HFFc6 (cell line): ENCODE data around the gene SLC25A13. TPM values are rescaled to one million over a fixed set of nuclear protein-coding genes. Genes with fewer than 3 reads are reported as not detected.

ENCODE experiments used
- DNase-seq: peaks from one replicate; pipeline ENCODE4 v3.0.0-alpha.2; 2018
- H3K27ac Mint-ChIP-seq: 2 replicates; pipeline ENCODE4 v1.8.0; 2020; ENCODE audit warnings: mild to moderate bottlenecking, mixed read lengths
- H3K27me3 Mint-ChIP-seq: 2 replicates; pipeline ENCODE4 v1.8.0; 2021; ENCODE audit warnings: mild to moderate bottlenecking, moderate library complexity, mixed read lengths; ENCODE audit not compliant: insufficient read depth
- H3K36me3 Mint-ChIP-seq: 2 replicates; pipeline ENCODE4 v1.8.0; 2021; ENCODE audit warnings: low read depth, mixed read lengths
- H3K4me1 Mint-ChIP-seq: 2 replicates; pipeline ENCODE4 v1.8.0; 2020; ENCODE audit warnings: low read depth, mixed read lengths
- H3K4me3 Mint-ChIP-seq: 2 replicates; pipeline ENCODE4 v1.8.0; 2020; ENCODE audit warnings: mild to moderate bottlenecking, moderate library complexity, mixed read lengths
- H3K9me3 Mint-ChIP-seq: 2 replicates; pipeline ENCODE4 v1.8.0; 2020; ENCODE audit warnings: mild to moderate bottlenecking, mixed read lengths
- total RNA-seq, 6 experiments: library from RNA; stranded (reverse); fragmentation: NEBNext Ultra II Directional; extraction: Animal tissue kit (Norgen Biotek cat#: 25700); gene quantifications; 2 replicates in 1 of 6; 3 replicates in 5 of 6; pipeline ENCODE4 v1.2.3, GENCODE V29; 2021
- TF ChIP-seq, protein P1 (sequence below): fragments of 200-600 bp; sonication (generic); IDR thresholded peaks from 2 replicates; pipeline ENCODE4 v1.5.0; 2021; ENCODE audit warnings: antibody characterized with exemption, mild to moderate bottlenecking

SLC25A13 gene
- total RNA-seq, 6 experiments from 2014 or later: 7.4 to 15.4 (median 12.9) TPM

DNA sequence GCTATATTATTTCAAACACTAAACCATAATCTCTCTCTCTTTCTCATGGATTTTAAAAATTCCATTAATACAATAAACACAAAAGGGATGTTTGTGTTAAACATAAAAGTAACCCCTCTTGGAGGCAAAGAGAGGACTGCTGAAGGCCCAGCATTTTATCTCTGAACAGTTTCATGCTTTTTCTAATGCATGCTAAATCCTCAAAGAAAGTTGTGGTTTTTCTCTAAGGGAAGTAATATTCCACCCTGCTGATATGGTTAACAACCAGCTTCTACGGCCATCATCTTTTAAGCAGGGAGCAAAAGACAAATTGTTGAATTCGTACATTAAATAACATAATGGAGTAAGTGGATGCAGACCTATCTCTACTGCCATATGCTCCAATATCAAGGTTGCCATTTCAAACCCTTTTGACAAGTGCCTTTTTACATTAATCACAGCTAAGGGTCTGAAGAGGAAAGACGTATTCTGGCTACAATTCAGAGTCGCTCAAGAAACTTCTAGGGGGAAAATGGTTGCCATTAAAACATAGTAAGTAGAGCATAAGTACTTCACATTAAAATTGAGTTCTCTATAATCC, 103.1 kb downstream of the SLC25A13 start:
- Mint-ChIP-seq H3K9me3 (no peaks in the 10 kb centered on the region), H3K4me1 (peaks cover 26% of the 10 kb centered on the region), H3K27ac (no peak overlapping the region), H3K36me3 (peaks cover 5% of the 10 kb centered on the region; the same call in 1 of the 2 replicates), H3K4me3 (no peak overlapping the region), H3K27me3 (no peaks in the 10 kb centered on the region; the same call in 1 of the 2 replicates)
- TF ChIP-seq, protein P1, sequence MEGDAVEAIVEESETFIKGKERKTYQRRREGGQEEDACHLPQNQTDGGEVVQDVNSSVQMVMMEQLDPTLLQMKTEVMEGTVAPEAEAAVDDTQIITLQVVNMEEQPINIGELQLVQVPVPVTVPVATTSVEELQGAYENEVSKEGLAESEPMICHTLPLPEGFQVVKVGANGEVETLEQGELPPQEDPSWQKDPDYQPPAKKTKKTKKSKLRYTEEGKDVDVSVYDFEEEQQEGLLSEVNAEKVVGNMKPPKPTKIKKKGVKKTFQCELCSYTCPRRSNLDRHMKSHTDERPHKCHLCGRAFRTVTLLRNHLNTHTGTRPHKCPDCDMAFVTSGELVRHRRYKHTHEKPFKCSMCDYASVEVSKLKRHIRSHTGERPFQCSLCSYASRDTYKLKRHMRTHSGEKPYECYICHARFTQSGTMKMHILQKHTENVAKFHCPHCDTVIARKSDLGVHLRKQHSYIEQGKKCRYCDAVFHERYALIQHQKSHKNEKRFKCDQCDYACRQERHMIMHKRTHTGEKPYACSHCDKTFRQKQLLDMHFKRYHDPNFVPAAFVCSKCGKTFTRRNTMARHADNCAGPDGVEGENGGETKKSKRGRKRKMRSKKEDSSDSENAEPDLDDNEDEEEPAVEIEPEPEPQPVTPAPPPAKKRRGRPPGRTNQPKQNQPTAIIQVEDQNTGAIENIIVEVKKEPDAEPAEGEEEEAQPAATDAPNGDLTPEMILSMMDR: no peak
- no peak for DNase-seq

DNA sequence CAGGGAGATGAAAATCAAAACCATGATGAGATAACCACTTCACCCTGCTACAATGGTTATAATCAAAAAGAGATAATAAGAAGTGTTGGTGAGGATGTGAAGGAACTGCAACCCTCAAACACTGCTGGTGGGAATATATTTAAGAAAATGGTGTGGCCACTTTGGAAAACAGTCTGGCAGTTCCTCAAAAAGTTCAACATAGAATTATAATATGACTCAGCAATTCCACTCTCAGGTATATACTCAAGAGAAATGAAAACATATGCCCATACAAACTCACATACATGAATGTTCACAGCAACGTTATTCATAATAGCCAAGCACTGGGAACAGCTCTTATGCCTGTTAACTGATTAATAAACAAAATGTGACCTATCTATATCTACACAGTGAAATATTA, 104.8 kb downstream of the SLC25A13 start:
- H3K4me3 Mint-ChIP-seq: no peak overlapping the region
- H3K27me3 Mint-ChIP-seq: no peaks in the 10 kb centered on the region; the same call in 1 of the 2 replicates
- DNase-seq: no peak
- H3K36me3 Mint-ChIP-seq: peaks cover 5% of the 10 kb centered on the region; the same call in 1 of the 2 replicates
- H3K9me3 Mint-ChIP-seq: no peaks in the 10 kb centered on the region
- no peak overlapping the region for H3K27ac Mint-ChIP-seq
- H3K4me1 Mint-ChIP-seq: peaks cover 32% of the 10 kb centered on the region
- TF ChIP-seq, protein P1: no peak

DNA sequence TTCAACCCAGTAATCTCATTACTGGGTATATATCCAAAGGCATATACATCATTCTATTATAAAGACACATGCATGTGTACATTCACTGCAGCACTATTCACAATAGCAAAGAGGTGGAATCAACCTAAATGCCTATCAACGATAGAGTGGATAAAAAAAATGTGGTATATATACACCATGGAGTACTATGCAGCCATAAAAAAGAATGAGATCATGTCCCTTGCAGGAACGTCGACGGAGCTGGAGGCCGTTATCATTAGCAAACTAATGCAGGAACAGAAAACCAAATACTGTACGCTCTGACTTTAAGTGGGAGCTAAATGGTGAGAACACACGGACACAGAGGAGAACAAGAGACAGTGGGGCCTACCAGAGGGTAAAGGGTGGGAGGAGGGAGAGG, 105.5 kb downstream of the SLC25A13 start:
- TF ChIP-seq, protein P1: no peak
- no peaks in the 10 kb centered on the region for H3K9me3 Mint-ChIP-seq
- peaks cover 32% of the 10 kb centered on the region for H3K4me1 Mint-ChIP-seq
- H3K27ac Mint-ChIP-seq: no peak overlapping the region; the same call in 1 of the 2 replicates
- no peak overlapping the region for H3K4me3 Mint-ChIP-seq
- H3K36me3 Mint-ChIP-seq: peaks cover 5% of the 10 kb centered on the region; the same call in 1 of the 2 replicates
- no peak for DNase-seq
- no peaks in the 10 kb centered on the region; the same call in 1 of the 2 replicates for H3K27me3 Mint-ChIP-seq

DNA sequence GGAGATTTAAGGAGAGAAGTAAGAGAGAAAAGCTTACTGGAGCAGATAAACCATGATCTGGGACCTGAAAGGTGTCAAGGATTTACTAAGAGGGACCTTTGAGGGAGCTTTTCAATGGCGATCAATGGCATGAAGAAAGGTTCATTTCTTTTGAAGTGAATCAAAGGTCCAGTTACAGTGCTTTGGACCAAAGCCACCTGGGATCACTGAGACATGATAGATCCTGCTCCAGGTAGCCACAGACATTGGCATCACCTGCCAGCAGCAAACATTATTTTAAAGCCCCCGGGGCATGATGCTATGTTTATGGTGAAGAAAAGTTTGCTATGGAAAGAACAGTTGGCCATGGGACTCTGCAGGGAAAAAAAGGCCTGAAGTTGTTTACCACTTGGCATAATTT, 109.4 kb downstream of the SLC25A13 start:
- H3K4me1 Mint-ChIP-seq: peaks cover 6% of the 10 kb centered on the region; the same call in 1 of the 2 replicates
- no peak for DNase-seq
- H3K36me3 Mint-ChIP-seq: peaks cover 5% of the 10 kb centered on the region; the same call in 1 of the 2 replicates
- TF ChIP-seq, protein P1: no peak
- H3K27me3 Mint-ChIP-seq: no peaks in the 10 kb centered on the region; the same call in 1 of the 2 replicates
- H3K9me3 Mint-ChIP-seq: no peaks in the 10 kb centered on the region
- no peak overlapping the region for H3K27ac Mint-ChIP-seq
- no peak overlapping the region for H3K4me3 Mint-ChIP-seq

DNA sequence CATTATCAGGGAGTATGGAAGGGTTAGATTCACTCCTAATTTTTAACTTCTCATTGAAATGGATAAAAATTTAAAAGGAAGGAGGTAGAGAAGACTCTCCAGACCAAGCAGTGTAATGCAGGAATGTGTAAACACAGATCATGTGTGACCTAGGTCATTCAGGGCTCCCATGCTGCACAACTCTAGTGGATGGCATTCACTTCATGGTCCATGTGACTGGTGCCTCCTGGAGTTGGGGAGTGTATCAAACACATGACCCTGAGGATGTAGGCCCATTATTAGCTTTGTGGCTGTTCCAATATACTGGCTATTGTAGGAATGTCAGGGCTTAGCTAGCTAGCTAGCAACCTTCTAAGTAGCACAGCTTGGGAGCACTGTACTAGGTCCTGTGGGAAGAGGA, 109.9 kb downstream of the SLC25A13 start:
- H3K4me1 Mint-ChIP-seq: peaks cover 6% of the 10 kb centered on the region; the same call in 1 of the 2 replicates
- H3K36me3 Mint-ChIP-seq: peaks cover 5% of the 10 kb centered on the region; the same call in 1 of the 2 replicates
- no peak overlapping the region for H3K4me3 Mint-ChIP-seq
- no peaks in the 10 kb centered on the region; the same call in 1 of the 2 replicates for H3K27me3 Mint-ChIP-seq
- TF ChIP-seq, protein P1: no peak
- no peak overlapping the region for H3K27ac Mint-ChIP-seq
- no peak for DNase-seq
- H3K9me3 Mint-ChIP-seq: no peaks in the 10 kb centered on the region
